NCI-H1105 (cell line): ENCODE data around the gene RAD51B.
"Not testable (repeated sequence)": the region's sequence is repeated elsewhere in the genome, so short reads cannot be mapped to it uniquely, and the experiment has no call there.

Experiments
- DNase-seq: peaks from one replicate; lab custom pipeline; 2025; lab: John Stamatoyannopoulos, UW

Gene RAD51B

GRCh38 chr14:67819563-67820421 lies at the start of gene RAD51B:
Gene RAD51B, plus strand, starts transcription at chr14:67819779.
- peak; percentile 83 for DNase-seq

GRCh38 chr14:67773844-67774377 lies 45.7 kb upstream of the RAD51B start:
- no peak for DNase-seq

DNA sequence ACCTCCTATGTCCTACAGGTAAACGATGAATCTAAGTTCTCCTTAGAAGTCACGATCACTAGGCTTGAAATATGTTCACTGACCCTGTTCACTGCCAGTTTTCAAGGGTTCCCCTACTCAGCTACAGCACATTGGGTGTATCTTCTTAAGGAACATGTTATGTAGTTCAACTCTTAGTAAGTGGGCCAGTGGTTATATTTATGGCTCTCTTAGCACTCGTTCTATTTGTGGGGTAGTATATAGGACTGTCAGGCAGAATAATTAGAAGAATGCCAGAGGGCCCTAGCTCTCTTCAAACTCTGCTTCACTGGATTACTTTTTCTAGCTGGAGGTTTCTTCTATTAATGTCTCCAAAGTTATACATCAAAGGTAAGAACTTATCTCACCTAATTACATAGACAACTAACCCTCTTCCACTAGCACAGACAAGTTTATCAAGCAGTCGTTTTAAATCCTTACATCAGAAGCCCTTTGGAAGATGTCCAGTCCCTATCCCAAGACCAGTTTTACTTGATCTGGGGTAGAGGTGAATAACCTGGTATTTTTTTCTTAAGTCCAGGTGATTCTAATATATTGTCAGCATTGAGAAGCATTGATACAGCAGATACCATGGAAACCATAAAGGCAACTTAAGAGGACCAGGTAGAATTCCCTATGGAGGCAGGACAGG lies 42.8 kb upstream of the RAD51B start:
- DNase-seq, result no peak

- DNase-seq, result no peak
Observed at GRCh38 chr14:67778792-67779191, 40.8 kb upstream of the RAD51B start.

- no peak for DNase-seq
Observed at GRCh38 chr14:67782090-67782489, 37.5 kb upstream of the RAD51B start.

GRCh38 chr14:67784244-67784823 lies 35.2 kb upstream of the RAD51B start:
- no peak for DNase-seq

- DNase-seq, result no peak
Observed at GRCh38 chr14:67785270-67786109, 34.1 kb upstream of the RAD51B start.

GRCh38 chr14:67787673-67788072 lies 31.9 kb upstream of the RAD51B start:
- no peak for DNase-seq

DNA sequence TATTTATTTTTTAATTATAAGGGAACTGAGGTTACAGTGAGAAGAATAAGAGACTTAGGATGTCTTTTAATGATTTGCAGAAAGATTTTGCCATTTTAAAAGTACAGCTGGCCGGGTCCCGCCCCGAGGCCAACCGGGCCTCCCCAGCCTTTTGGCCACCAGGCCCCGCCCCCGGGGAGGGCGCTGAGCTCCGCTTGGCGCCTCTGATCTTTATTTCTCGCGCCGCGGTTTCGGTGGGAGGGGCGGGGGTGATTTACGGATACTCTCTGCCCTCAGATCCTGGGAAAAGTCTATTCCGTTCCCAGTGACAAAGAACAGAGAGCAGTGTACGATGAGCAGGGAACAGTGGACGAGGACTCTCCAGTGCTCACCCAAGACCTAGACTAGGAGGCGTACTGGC lies 20.8 kb upstream of the RAD51B start:
- no peak for DNase-seq

- no peak for DNase-seq
Observed at GRCh38 chr14:67800743-67801142, 18.8 kb upstream of the RAD51B start.

DNA sequence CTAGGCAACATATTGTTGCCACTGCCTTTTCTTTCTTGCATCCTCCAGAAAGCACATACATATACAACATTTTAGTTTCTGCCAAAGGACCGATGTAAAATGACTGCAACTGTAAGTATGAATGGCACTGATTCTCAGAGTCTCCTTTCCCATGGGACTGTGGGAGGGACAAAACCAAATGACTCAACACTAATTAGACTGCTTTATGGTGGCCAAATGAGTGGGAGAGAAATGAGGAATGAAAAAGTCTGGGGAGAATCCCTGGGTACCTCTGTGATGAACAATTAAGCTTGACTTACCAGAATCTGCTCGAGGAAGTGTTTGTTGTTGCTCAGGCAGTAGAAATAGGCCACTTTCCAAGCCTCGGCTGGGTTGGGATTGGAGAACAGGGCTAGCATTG lies 13.3 kb upstream of the RAD51B start:
- DNase-seq, result no peak

- no peak for DNase-seq
Observed at GRCh38 chr14:67814821-67815220, 4.8 kb upstream of the RAD51B start.

GRCh38 chr14:67815573-67816225 lies 3.9 kb upstream of the RAD51B start:
- DNase-seq, result no peak

- DNase-seq, result peak; percentile 97
Observed at GRCh38 chr14:67816326-67817002, 3.1 kb upstream of the RAD51B start, which contains the start of gene ZFYVE26. Gene ZFYVE26, minus strand, starts transcription at chr14:67816590. Its CDS starts 627 bp downstream, at chr14:67815963.

DNA sequence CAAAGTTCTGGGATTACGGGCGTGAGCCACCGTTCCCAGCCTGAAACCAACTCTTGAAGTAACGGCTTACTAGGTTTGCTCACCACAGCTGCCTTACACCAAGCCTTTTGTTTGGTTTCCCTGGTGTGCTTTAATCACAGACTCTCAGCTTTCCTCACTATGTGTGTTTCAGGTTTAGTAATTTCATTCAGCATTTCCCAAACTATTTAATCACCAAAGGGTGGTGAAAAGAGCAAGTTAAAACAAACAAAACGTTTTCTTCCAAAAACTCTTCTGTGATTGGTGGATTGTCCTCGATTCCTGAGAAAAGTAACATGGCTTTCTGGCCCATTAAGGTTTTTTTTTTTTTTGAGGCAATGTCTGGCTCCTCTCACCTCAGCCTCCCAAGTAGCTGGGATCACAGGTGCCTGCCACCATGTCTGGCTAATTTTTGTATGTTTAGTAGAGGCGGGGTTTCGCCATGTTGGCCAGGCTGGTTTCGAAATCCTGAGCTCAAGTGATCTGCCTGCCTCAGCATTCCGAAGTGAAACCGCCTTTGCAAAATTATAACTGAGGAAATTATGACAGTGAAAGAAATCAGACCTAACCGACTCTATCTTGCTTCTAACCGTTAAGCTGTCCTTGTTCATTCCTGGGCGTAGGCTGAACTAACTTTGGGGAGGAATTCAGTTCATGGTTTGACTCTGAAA lies 1.7 kb upstream of the RAD51B start:
- DNase-seq, result no peak

GRCh38 chr14:67818476-67818875 lies 1.1 kb upstream of the RAD51B start:
- DNase-seq, result not testable (repeated sequence)

- no peak for DNase-seq
Observed at GRCh38 chr14:67820428-67820971, 921 bp downstream of the RAD51B start.

- DNase-seq, result no peak
Observed at GRCh38 chr14:67821121-67821520, 1.5 kb downstream of the RAD51B start.

DNA sequence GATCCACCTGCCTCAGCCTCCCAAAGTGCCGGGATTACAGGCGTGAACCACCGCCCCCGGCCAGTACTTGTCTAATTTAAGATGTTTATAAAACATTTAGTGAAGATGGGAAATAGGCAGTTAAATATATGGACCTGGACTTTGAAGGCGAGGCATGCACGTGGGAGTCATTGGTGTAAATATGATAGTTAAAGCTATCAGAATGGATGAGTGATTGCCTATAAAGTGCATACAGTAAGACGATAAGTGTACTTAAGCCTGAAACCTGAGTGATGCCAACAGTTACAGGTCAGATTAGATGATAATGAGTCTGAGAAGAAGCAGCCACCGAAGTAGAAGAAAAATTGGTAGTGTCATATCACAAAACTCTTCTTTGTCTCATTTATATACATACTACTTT lies 11.5 kb downstream of the RAD51B start:
- DNase-seq, result no peak

DNA sequence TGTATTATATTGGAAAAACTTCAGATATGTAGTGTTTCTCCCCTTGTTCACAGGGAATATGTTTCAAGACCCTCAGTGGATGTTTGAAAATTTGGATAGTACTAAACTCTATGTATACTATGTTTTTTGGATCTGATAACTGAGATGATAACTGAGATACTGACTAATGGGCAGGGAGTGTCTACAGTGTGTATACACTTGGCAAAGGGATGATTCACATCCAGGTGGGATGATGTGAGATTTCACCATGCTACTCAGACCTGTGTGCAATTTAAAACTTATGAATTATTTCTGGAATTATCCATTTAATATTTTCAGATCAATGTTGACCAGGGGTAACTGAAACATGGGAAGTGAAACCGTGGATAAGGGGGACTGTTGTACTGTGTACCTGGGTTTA lies 13.8 kb downstream of the RAD51B start:
- DNase-seq, result no peak
